ENCODE data around the gene C9. TPM values are rescaled to one million over a fixed set of nuclear protein-coding genes. Genes with fewer than 3 reads are reported as not detected.
"Not testable (repeated sequence)": the region's sequence is repeated elsewhere in the genome, so short reads cannot be mapped to it uniquely, and the experiment has no call there.

C9 gene
- polyA plus RNA-seq, 2 of the 4 experiments (the other 2 are of a cell fraction), result 0.03 TPM; not detected in 1

- TF ChIP-seq ATOH8 (CRISPR knock-in tag; IDR thresholded peaks at IDR 0.05; ENCODE audit: low read depth) (no peak), HMGXB4 (CRISPR knock-in tag; IDR thresholded peaks at IDR 0.05; ENCODE audit: borderline replicate concordance) (no peak), SREBF2 (IDR thresholded peaks at IDR 0.05) (no peak), ESRRA (IDR thresholded peaks at IDR 0.05; ENCODE audit: borderline replicate concordance, low read length) (no peak), SMC3 (IDR thresholded peaks at IDR 0.05) (peak; percentile 98)
These were observed 81.0 kb downstream of the C9 start (continued) for GRCh38 chr5:39283231-39283818.

GRCh38 chr5:39282561-39282960 lies 81.7 kb downstream of the C9 start:
- no peak for FAIRE-seq
- no peak for ATAC-seq

DNA sequence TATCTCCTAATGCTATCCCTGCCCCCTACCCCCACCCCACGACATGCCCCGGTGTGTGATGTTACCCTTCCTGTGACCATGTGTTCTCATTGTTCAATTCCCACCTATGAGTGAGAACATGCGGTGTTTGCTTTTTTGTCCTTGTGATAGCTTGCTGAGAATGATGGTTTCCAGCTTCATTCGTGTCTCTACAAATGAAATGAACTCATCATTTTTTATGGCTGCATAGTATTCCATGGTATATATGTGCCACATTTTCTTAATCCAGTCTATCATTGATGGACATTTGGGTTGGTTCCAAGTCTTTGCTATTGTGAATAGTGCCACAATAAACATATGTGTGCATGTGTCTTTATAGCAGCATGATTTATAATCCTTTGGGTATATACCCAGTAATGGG lies 88.4 kb downstream of the C9 start:
- H3K4me2 ChIP-seq; H3K4me3 ChIP-seq; H3K27ac ChIP-seq; FAIRE-seq; H3K9me3 ChIP-seq; ATAC-seq; DNase-seq (ENCODE audit: low read depth in 1 of 2, low spot score in 1 of 2); H3K4me1 ChIP-seq; CTCF ChIA-PET; POLR2A ChIA-PET: not testable (repeated sequence)
- WGBS (ENCODE audit: missing lambda C conversion rate), result 56% methylated on average over 4 of the region's 4 CpGs

More at GRCh38 chr5:39282561-39282960, 81.7 kb downstream of the C9 start:
- 90% methylated on average over 1 of the region's 1 CpG for WGBS (ENCODE audit: missing lambda C conversion rate)
- TF ChIP-seq MAX (IDR thresholded peaks at IDR 0.05), result no peak
- no peak for TF ChIP-seq FOSL2 (IDR thresholded peaks at IDR 0.05)
- TF ChIP-seq FOSL2 (CRISPR knock-in tag; IDR thresholded peaks at IDR 0.05), result no peak
- no peak for TF ChIP-seq SMC3 (IDR thresholded peaks at IDR 0.05)
- no peak for TF ChIP-seq ZC3H11A (IDR thresholded peaks at IDR 0.05)
- TF ChIP-seq EP300 (IDR thresholded peaks at IDR 0.05), result no peak
- TF ChIP-seq HMGXB4 (CRISPR knock-in tag; IDR thresholded peaks at IDR 0.05; ENCODE audit: borderline replicate concordance), result no peak
- no peak for TF ChIP-seq EHF (CRISPR knock-in tag; IDR thresholded peaks at IDR 0.05)
- TF ChIP-seq CEBPB (IDR thresholded peaks at IDR 0.05), result no peak
- TF ChIP-seq HOXB5 (CRISPR knock-in tag; IDR thresholded peaks at IDR 0.05), result no peak
- no peak for TF ChIP-seq BHLHE40 (IDR thresholded peaks at IDR 0.05; ENCODE audit: low read depth, low read length)
- TF ChIP-seq FOXS1 (CRISPR knock-in tag; IDR thresholded peaks at IDR 0.05), result no peak
- POLR2A ChIA-PET, result no interaction called here
- Histone ChIP-seq H3K9me3 (peaks cover 6% of the 10 kb centered on the region; the same call in 1 of the 3 replicates), H3K27ac (peak overlapping the region; percentile 65 to 79; a peak in 5 of 6 replicates), H3K4me1 (peaks cover 12% of the 10 kb centered on the region; the same call in 1 of the 3 replicates), H3K4me3 (no peak overlapping the region), H3K4me2 (no peak overlapping the region)
- DNase-seq (ENCODE audit: low read depth in 1 of 2, low spot score in 1 of 2), result no peak
- CTCF ChIA-PET, result interaction anchor here (0.7 to 6.8 kb wide), 43 partner anchors 10 to 334 kb away, joined by 3 to 107 read pairs (median 5); partner anchors contain the start of gene FYB1

DNA sequence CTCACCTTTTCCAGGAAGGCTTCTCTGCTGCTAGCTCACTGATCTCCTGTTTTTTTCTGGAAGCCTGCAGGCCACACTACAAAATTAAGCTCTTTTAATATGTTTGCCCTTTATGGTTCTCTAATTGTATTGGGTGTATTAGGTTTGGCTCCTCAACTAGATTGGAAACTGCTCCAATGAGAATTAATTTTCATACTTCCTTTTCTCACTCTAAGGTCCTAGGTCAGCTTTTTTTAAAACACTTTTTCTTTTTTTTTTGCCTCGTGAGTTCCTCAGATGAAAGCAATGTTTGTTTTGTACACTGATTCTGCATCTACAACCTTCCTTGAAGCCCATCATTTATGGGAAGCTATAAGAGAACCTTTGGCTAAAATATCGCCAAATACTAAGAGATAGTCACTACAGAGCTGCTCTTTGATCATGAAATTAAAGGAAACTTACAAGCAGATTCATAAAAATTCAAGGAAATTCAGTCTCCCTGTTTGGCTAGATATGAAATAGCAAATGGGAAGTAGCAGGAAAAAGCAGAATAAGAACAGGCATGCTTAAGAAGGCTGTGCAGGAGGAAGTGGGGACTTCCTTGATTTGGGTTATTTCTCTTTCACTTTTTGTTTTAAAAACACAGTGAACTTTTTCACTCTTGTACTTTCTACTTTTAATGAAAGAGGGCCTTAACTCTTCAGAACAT lies 89.8 kb downstream of the C9 start:
- ATAC-seq (no peak), DNase-seq (ENCODE audit: low read depth in 1 of 2, low spot score in 1 of 2) (no peak), FAIRE-seq (no peak)
- Histone ChIP-seq H3K27ac (no peak overlapping the region), H3K4me3 (no peak overlapping the region), H3K9me3 (no peaks in the 10 kb centered on the region), H3K4me1 (no peaks in the 10 kb centered on the region), H3K4me2 (no peak overlapping the region)
- WGBS (ENCODE audit: missing lambda C conversion rate), result 80% methylated on average over 2 of the region's 2 CpGs
- TF ChIP-seq PHF8 (IDR thresholded peaks at IDR 0.05; ENCODE audit: borderline replicate concordance, low read depth) (no peak), ZC3H11A (IDR thresholded peaks at IDR 0.05) (no peak), CEBPB (IDR thresholded peaks at IDR 0.05) (no peak), KDM5A (IDR thresholded peaks at IDR 0.05) (no peak), TP53 (CRISPR knock-in tag; IDR thresholded peaks at IDR 0.05) (no peak), HES2 (IDR thresholded peaks at IDR 0.05) (no peak)
- CTCF ChIA-PET, result interaction anchor here (0.6 to 7.0 kb wide), 8 partner anchors 8 to 269 kb away, joined by 3 to 43 read pairs (median 4); partner anchors contain the start of gene FYB1
- POLR2A ChIA-PET, result no interaction called here

All from A549 (cell line).